Uterus (tissue), 4 donors: Measurements from ENCODE around the gene SPATA7. TPM values are rescaled to one million over a fixed set of nuclear protein-coding genes. Genes with fewer than 3 reads are reported as not detected.

Experiments used
- DNase-seq, 2 donors: peaks; one replicate each; pipeline ENCODE4 v3.0.0-alpha.2; 2019 to 2020
- H3K27ac ChIP-seq, 2 donors: fragments of 200-600 bp; sonication (generic); 1 replicate in 1 of 2; 2 replicates in 1 of 2; pipeline ENCODE4 v1.5.1; 2016 to 2018
- H3K27me3 ChIP-seq, 2 donors: fragments of 200-600 bp; sonication (generic); one replicate each; pipeline ENCODE4 v1.5.1; 2018 to 2019; ENCODE audit warnings: control low read depth in 1 of 2
- H3K36me3 ChIP-seq, 2 donors: fragments of 200-600 bp; sonication (generic); one replicate each; pipeline ENCODE4 v1.5.1; 2019; ENCODE audit warnings: control low read depth in 1 of 2
- H3K4me1 ChIP-seq, 2 donors: fragments of 200-600 bp; sonication (generic); one replicate each; pipeline ENCODE4 v1.5.1; 2018 to 2019; ENCODE audit warnings: control low read depth in 1 of 2
- H3K4me3 ChIP-seq, 2 donors: fragments of 200-600 bp; sonication (generic); 1 replicate in 1 of 2; 2 replicates in 1 of 2; pipeline ENCODE4 v1.5.1; 2018 to 2019; ENCODE audit warnings: mild to moderate bottlenecking in 1 of 2
- H3K9me3 ChIP-seq, 2 donors: fragments of 200-600 bp; sonication (generic); one replicate each; pipeline ENCODE4 v1.5.1; 2019; ENCODE audit warnings: control low read depth in 1 of 2
- POLR2A ChIP-seq, 2 donors: fragments of 450-650 bp; IDR thresholded peaks; one replicate each; pipeline ENCODE4 v1.6.1; 2016; ENCODE audit warnings: antibody characterized with exemption in 2 of 2, mild to moderate bottlenecking in 1 of 2, moderate library complexity in 1 of 2
- intact Hi-C: fragments of 100-400 bp; cut with DNase I; formaldehyde crosslinking; loops from one replicate; pipeline ENCODE4 v1.15.1; 2023; ENCODE audit warnings: low total_unique reads
- total RNA-seq, 4 donors: library from RNA; depleted of rRNA in 3 of 4; stranded (reverse); fragments of >200 nt in 3 of 4; gene quantifications; one replicate each; pipeline versions ENCODE4 v1.1.0 to v1.2.4, GENCODE V29; 2014 to 2023
- TF ChIP-seq, protein P1 (sequence below), 4 experiments: fragments of 200-600 bp in 2 of 4; fragments of 450-650 bp in 2 of 4; sonication (generic) in 2 of 4; IDR thresholded peaks; one replicate each; pipeline ENCODE4 v1.5.1; 2016 to 2019; ENCODE audit warnings: antibody characterized with exemption in 4 of 4, mild to moderate bottlenecking in 2 of 4, moderate library complexity in 1 of 4
- donor health status: DM: yes; HTN: yes; CAD: no.

SPATA7 gene
- total RNA-seq, 4 donors from 2014 or later = 21.3 to 61.8 (median 41.6) TPM

DNA sequence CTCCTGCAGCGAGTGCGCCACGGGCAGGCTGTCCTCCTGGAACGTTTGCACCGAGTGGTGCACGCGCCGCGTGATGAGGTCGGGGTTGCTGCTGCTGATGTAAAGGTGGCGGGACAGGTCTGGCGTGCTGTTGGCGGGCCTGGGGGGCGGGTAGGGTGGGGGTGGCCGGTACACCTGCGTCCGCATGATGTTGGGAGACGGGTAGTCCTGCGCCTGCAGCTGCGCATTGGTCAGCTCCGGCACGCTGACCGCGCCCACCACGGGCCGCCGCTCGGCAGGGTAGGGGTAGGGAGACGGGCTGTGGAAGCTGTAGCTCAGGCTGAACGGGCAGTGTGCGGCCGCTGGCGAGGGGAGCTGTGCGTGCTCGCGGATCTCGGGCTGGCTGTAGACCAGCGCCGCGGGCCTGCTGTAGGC lies 94.1 kb downstream of the SPATA7 start:
- Histone ChIP-seq H3K36me3 (no peaks in the 10 kb centered on the region), H3K27ac (no peak overlapping the region), H3K27me3 (no peaks in the 10 kb centered on the region), H3K4me1 (no peaks in the 10 kb centered on the region), H3K4me3 (no peak overlapping the region), H3K9me3 (no peaks in the 10 kb centered on the region)
- intact Hi-C loops = no loop called here
- TF ChIP-seq POLR2A (IDR thresholded peaks at IDR 0.05) = no peak
- TF ChIP-seq, protein P1, sequence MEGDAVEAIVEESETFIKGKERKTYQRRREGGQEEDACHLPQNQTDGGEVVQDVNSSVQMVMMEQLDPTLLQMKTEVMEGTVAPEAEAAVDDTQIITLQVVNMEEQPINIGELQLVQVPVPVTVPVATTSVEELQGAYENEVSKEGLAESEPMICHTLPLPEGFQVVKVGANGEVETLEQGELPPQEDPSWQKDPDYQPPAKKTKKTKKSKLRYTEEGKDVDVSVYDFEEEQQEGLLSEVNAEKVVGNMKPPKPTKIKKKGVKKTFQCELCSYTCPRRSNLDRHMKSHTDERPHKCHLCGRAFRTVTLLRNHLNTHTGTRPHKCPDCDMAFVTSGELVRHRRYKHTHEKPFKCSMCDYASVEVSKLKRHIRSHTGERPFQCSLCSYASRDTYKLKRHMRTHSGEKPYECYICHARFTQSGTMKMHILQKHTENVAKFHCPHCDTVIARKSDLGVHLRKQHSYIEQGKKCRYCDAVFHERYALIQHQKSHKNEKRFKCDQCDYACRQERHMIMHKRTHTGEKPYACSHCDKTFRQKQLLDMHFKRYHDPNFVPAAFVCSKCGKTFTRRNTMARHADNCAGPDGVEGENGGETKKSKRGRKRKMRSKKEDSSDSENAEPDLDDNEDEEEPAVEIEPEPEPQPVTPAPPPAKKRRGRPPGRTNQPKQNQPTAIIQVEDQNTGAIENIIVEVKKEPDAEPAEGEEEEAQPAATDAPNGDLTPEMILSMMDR (IDR thresholded peaks at IDR 0.05) = no peak
- no peak for DNase-seq

- H3K9me3 ChIP-seq = no peaks in the 10 kb centered on the region
- TF ChIP-seq, protein P1 (IDR thresholded peaks at IDR 0.05) = no peak
- TF ChIP-seq POLR2A (IDR thresholded peaks at IDR 0.05) = no peak
- H3K4me1 ChIP-seq = no peaks in the 10 kb centered on the region
- H3K4me3 ChIP-seq = no peak overlapping the region
- H3K27me3 ChIP-seq = no peaks in the 10 kb centered on the region
- no peak for DNase-seq
- H3K36me3 ChIP-seq = no peaks in the 10 kb centered on the region
- intact Hi-C loops = no loop called here
- H3K27ac ChIP-seq = no peak overlapping the region
Measured at GRCh38 chr14:88481059-88481458, 95.6 kb downstream of the SPATA7 start.

DNA sequence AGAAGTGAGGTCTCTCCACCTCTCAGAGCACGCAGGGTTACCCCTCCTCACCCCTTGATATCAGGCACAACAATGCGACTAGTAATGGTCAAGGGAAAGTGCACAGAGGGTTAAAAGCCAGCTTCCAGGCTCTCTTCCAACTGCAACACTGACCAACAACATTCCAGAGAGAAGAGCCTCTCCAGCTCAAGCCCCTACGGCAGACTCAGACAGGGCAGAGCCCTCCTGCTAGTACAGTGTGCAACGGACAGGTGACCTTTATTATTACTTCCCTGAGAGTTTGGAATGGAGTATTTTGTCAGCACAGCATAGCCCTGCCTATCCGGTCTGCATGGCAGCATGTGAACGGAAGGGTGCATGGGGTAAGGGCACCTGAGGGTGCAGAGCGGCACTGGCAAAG lies 96.3 kb downstream of the SPATA7 start:
- intact Hi-C loops = no loop called here
- Histone ChIP-seq H3K9me3 (no peaks in the 10 kb centered on the region), H3K4me3 (no peak overlapping the region), H3K27me3 (no peaks in the 10 kb centered on the region), H3K4me1 (no peaks in the 10 kb centered on the region), H3K36me3 (no peaks in the 10 kb centered on the region), H3K27ac (no peak overlapping the region)
- TF ChIP-seq, protein P1 (IDR thresholded peaks at IDR 0.05) = no peak
- no peak for TF ChIP-seq POLR2A (IDR thresholded peaks at IDR 0.05)
- no peak for DNase-seq

DNA sequence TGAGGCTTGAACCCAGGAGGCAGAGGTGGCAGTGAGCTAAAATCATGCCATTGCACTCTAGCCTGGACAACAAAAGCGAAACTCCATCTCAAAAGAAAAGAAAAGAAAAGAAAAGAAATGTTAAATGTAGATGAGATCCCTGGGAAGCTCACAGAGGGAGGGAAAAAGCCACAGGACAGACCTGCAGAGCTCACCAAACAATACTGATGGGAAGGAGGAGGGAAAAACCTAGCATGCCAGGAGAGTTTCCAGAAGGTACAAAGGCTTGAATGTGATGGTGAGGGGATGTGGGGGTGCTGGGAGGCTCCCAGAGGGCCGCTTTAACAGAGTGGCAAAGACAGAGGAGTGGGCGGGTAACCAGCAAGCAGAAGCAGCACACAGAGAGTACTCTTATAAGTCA lies 97.1 kb downstream of the SPATA7 start:
- H3K36me3 ChIP-seq = no peaks in the 10 kb centered on the region
- intact Hi-C loops = no loop called here
- no peaks in the 10 kb centered on the region for H3K9me3 ChIP-seq
- H3K4me3 ChIP-seq = no peak overlapping the region
- no peaks in the 10 kb centered on the region for H3K4me1 ChIP-seq
- DNase-seq = no peak
- H3K27ac ChIP-seq = no peak overlapping the region
- H3K27me3 ChIP-seq = no peaks in the 10 kb centered on the region
- no peak for TF ChIP-seq POLR2A (IDR thresholded peaks at IDR 0.05)
- TF ChIP-seq, protein P1 (IDR thresholded peaks at IDR 0.05) = no peak

Other genes starting within 250 kb of the SPATA7 start
- under 1 TPM in 1 of 4 donors, not detected in 3; 0.14 TPM for gene KCNK10, start 62.4 kb upstream of the SPATA7 start, total RNA-seq
- gene PTPN21, start 169.3 kb downstream of the SPATA7 start, total RNA-seq = 10 to 100 TPM in 3 of 4 donors, 1 to 10 TPM in 1; 6.5 to 37.7 (median 19.0) TPM
- gene ZC3H14, start 177.4 kb downstream of the SPATA7 start, total RNA-seq = 10 to 100 TPM; 40.9 to 96.2 (median 69.7) TPM